GM21529 (cell line): Measurements from ENCODE around the gene CNOT4.

ENCODE experiments used
- ATAC-seq: cut with Tn5 transposase; IDR thresholded peaks from one replicate; pipeline ENCODE4 v1.9.1; 2021; ENCODE audit not compliant: unreplicated experiment

CNOT4 gene

GRCh38 chr7:135509839-135510591 lies at the start of gene CNOT4:
TSS of gene CNOT4 (minus strand) at chr7:135510102. CDS start at chr7:135438331, 71,771 bp downstream.
- ATAC-seq, result peak; percentile 94

- ATAC-seq, result no peak
These were observed 49.0 kb upstream of the CNOT4 start for GRCh38 chr7:135558881-135559280.

GRCh38 chr7:135558337-135558767 lies 48.5 kb upstream of the CNOT4 start:
- ATAC-seq, result peak; percentile 72

GRCh38 chr7:135557455-135558336 lies 47.8 kb upstream of the CNOT4 start, which contains the start of gene NUP205:
TSS of gene NUP205 (plus strand) at chr7:135557917. CDS start at chr7:135557945, 28 bp downstream.
- ATAC-seq, result peak; percentile 70

- ATAC-seq, result no peak
These were observed 43.4 kb upstream of the CNOT4 start for GRCh38 chr7:135553346-135553745.

- no peak for ATAC-seq
These were observed 42.2 kb upstream of the CNOT4 start for GRCh38 chr7:135552148-135552547.

- ATAC-seq, result no peak
These were observed 40.3 kb upstream of the CNOT4 start for GRCh38 chr7:135550196-135550595.

GRCh38 chr7:135541029-135541428 lies 31.1 kb upstream of the CNOT4 start:
- ATAC-seq, result no peak

GRCh38 chr7:135539629-135540028 lies 29.7 kb upstream of the CNOT4 start:
- no peak for ATAC-seq

- no peak for ATAC-seq
These were observed 28.5 kb upstream of the CNOT4 start for GRCh38 chr7:135538376-135538775.

GRCh38 chr7:135537905-135538304 lies 28.0 kb upstream of the CNOT4 start:
- no peak for ATAC-seq

- no peak for ATAC-seq
These were observed 27.6 kb upstream of the CNOT4 start for GRCh38 chr7:135537453-135537852.

GRCh38 chr7:135536150-135536549 lies 26.2 kb upstream of the CNOT4 start:
- ATAC-seq, result no peak

- no peak for ATAC-seq
These were observed 17.1 kb upstream of the CNOT4 start for GRCh38 chr7:135527025-135527424.

GRCh38 chr7:135525426-135525825 lies 15.5 kb upstream of the CNOT4 start:
- ATAC-seq, result no peak

GRCh38 chr7:135523146-135523545 lies 13.2 kb upstream of the CNOT4 start:
- no peak for ATAC-seq

- no peak for ATAC-seq
These were observed 12.6 kb upstream of the CNOT4 start for GRCh38 chr7:135522509-135522908.

- no peak for ATAC-seq
These were observed 10.0 kb upstream of the CNOT4 start for GRCh38 chr7:135519871-135520270.

- ATAC-seq, result no peak
These were observed 9.4 kb upstream of the CNOT4 start for GRCh38 chr7:135519233-135519688.

GRCh38 chr7:135518748-135519147 lies 8.8 kb upstream of the CNOT4 start:
- ATAC-seq, result no peak

- ATAC-seq, result no peak
These were observed 7.2 kb upstream of the CNOT4 start for GRCh38 chr7:135517060-135517459.

GRCh38 chr7:135514856-135515255 lies 5.0 kb upstream of the CNOT4 start:
- ATAC-seq, result no peak
